GM20000 (cell line): ENCODE measurements around the gene VAV2.

Source experiments
- DNase-seq: peaks from one replicate; pipeline ENCODE4 v3.0.0; 2012; ENCODE audit warnings: low spot score
- TF ChIP-seq, protein P1 (sequence below): IDR thresholded peaks from 2 replicates; pipeline ENCODE4 v1.5.1; 2012; ENCODE audit warnings: mild to moderate bottlenecking, control low read depth; ENCODE audit errors: extremely low read depth, missing control alignments

The VAV2 gene

DNA sequence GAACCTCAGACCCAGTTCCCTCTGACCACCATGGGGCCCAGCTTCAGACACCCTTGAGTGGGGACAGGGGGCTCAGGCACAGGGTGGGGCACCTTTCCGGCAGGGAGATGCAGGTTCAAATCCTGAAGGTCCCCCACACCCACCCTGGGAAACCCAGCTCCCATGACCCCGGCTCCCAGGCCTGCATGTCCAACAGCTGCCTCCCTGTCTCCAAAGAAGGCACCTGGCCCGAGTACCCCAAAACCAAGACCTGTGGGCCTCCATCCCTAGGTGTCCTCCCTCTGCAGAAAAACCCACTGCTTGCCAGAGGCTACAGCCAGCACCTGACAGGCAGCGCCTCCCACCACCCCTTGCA lies 38.5 kb downstream of the VAV2 start:
- TF ChIP-seq, protein P1, sequence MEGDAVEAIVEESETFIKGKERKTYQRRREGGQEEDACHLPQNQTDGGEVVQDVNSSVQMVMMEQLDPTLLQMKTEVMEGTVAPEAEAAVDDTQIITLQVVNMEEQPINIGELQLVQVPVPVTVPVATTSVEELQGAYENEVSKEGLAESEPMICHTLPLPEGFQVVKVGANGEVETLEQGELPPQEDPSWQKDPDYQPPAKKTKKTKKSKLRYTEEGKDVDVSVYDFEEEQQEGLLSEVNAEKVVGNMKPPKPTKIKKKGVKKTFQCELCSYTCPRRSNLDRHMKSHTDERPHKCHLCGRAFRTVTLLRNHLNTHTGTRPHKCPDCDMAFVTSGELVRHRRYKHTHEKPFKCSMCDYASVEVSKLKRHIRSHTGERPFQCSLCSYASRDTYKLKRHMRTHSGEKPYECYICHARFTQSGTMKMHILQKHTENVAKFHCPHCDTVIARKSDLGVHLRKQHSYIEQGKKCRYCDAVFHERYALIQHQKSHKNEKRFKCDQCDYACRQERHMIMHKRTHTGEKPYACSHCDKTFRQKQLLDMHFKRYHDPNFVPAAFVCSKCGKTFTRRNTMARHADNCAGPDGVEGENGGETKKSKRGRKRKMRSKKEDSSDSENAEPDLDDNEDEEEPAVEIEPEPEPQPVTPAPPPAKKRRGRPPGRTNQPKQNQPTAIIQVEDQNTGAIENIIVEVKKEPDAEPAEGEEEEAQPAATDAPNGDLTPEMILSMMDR: no peak
- no peak for DNase-seq

DNA sequence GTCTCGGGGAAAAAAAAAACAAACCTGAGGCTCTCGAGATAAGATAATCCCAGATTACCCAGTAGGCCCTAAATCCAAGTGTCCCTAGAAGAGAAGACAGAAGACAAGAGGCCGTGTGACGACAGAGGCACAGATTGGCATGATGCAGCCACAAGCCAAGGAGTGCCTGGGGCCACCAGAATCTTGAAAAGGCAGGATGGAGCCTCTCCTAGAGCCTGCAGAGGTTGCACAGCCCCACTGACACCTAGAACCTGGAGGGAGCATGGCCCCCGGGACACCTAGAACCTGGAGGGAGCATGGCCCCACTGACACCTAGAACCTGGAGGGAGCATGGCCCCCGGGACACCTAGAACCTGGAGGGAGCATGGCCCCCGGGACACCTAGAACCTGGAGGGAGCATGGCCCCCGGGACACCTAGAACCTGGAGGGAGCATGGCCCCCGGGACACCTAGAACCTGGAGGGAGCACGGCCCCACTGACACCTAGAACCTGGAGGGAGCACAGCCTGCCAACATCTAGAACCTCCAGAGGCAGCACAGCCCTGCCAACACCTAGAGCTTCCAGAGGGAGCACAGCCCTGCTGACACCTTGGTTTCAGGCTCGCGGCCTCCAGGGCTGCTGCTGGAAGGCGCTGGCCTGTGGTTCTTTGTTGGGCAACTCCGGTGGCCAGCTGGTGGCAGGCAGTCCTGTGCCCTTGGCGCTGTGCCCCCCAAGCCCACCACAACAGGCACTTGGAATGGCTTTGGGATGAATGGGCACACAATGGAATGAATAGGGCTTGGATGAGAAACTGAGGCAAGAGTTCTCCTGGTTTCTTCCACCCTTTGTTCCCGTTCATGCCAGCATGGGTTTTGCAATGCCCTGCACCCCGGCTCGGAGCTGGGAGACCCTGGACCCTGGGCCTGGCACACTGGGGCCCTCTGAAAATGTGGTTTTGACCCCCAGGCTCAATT lies 39.2 kb downstream of the VAV2 start:
- TF ChIP-seq, protein P1: no peak
- no peak for DNase-seq

DNA sequence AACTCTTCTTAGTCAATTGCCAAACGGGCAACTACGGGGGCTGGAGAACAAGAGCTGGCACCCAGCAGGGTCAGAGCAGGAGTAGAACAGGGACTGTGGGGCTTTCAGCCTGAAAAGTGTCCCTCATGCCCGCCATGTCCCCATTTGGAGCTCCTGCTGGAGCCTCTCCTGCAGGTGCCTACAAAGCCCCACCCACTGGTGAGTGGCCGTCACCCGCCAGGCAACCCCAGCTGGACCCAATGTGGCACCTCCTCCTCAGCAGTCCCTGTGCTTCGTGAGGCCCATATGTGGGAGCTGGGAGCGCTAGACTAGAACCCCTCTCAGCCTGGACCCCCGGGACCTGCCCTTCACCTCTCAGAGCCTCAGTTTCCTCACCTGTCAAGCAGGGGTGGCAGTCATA lies 40.9 kb downstream of the VAV2 start:
- no peak for DNase-seq
- TF ChIP-seq, protein P1: no peak

DNA sequence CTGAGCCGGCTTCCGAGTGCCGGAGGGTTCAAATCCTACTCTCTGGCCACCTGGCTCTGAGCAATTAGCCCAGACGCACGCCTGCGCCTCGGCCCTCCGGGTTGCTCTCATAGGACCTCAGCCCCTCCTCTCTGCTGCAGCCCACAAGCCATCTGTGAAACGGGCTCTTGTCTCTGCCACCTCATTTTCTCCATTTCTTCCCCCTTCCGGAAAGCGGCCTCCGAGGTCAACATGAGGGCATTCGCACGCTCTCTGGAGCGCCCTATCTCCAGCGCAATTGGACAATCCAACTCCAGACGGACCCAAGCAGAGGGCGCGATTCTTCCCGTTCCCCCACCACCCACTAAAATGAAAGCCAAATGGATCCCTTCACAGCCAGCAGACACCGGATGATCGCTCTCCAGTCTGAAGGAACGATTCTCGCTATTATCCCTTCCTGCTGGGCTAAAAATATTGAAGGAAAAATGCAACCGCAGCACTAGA lies 41.5 kb downstream of the VAV2 start:
- TF ChIP-seq, protein P1: no peak
- DNase-seq: no peak

DNA sequence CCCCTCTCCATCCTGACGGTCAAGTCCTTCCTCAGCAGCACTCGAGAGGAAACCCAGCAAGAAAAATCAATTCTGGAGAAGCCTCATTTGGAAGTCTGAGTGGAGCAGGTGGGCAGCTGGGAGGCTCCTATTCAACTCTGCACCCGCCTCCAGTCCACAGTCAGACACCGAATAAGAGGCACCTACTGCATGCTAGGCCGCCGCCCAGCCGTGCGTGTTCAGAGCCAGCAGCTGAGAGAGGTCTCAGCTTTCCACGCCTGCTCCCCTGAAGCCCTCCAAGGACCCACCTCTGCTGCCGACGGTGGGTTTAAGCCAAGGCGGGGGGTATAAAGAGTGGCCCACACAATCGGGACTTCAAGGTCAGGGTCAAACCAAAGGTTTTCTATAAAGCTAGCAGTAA lies 41.9 kb downstream of the VAV2 start:
- TF ChIP-seq, protein P1: no peak
- DNase-seq: no peak

DNA sequence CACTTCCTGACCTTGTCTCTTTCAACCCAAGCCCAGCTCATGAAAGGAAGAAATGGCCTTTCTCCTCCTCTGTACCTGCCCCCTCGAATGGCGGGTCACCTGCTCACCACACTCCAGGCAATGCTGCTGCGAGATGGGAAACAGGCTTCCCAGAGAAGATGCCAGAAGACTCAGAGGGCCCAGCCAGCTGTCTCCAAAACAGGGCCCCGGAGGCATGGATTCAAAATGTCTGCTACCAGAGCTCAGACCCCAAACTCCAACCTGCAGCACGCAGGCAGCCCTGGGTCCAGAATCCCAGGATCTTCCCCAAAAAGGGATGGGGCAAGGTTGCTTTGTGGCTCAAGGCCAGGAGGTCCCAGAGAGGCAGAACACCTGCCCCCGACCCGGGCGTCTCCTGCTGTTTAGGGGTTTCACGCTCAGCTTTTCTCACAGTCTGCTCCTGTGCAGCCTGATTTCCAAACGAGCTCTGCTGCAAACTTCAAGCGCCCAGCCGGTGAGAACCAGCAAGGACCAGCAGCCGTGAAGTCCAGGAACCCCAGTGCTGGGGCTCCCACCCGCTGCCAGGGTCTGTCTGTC lies 42.5 kb downstream of the VAV2 start:
- DNase-seq: no peak
- TF ChIP-seq, protein P1: no peak
